Measurements from ENCODE around the gene ABCC1.

Gene ABCC1

GRCh38 chr16:16036359-16036792, 87.0 kb downstream of the ABCC1 start:
- DNase-seq (ENCODE audit: low read depth, low spot score), result no peak
- no peak overlapping the region for H3K27ac ChIP-seq

- DNase-seq (ENCODE audit: low read depth, low spot score), result no peak
- no peak overlapping the region for H3K27ac ChIP-seq
These were observed 88.1 kb downstream of the ABCC1 start for GRCh38 chr16:16037521-16037920.

- no peak for DNase-seq (ENCODE audit: low read depth, low spot score)
These were observed 88.6 kb downstream of the ABCC1 start for GRCh38 chr16:16037970-16038369.

GRCh38 chr16:16038950-16039349, 89.5 kb downstream of the ABCC1 start:
- H3K27ac ChIP-seq, result no peak overlapping the region
- no peak for DNase-seq (ENCODE audit: low read depth, low spot score)

More at GRCh38 chr16:16037970-16038369, 88.6 kb downstream of the ABCC1 start:
- H3K27ac ChIP-seq, result no peak overlapping the region

GRCh38 chr16:16041196-16041892, 91.9 kb downstream of the ABCC1 start:
- no peak overlapping the region for H3K27ac ChIP-seq
- DNase-seq (ENCODE audit: low read depth, low spot score), result no peak

- no peak for DNase-seq (ENCODE audit: low read depth, low spot score)
- no peak overlapping the region for H3K27ac ChIP-seq
These were observed 92.7 kb downstream of the ABCC1 start for GRCh38 chr16:16042076-16042475.

- peak; percentile 55 for DNase-seq (ENCODE audit: low read depth, low spot score)
These were observed 95.9 kb downstream of the ABCC1 start for GRCh38 chr16:16045296-16045695.

GRCh38 chr16:16045879-16046278, 96.5 kb downstream of the ABCC1 start:
- H3K27ac ChIP-seq, result peak overlapping the region; percentile 74
- no peak for DNase-seq (ENCODE audit: low read depth, low spot score)

More at GRCh38 chr16:16045296-16045695, 95.9 kb downstream of the ABCC1 start:
- H3K27ac ChIP-seq, result peak overlapping the region; percentile 74

GRCh38 chr16:16047761-16048160, 98.3 kb downstream of the ABCC1 start:
- no peak overlapping the region for H3K27ac ChIP-seq
- no peak for DNase-seq (ENCODE audit: low read depth, low spot score)

- no peak overlapping the region for H3K27ac ChIP-seq
- DNase-seq (ENCODE audit: low read depth, low spot score), result no peak
These were observed 99.6 kb downstream of the ABCC1 start for GRCh38 chr16:16048904-16049582.

- no peak overlapping the region for H3K27ac ChIP-seq
- DNase-seq (ENCODE audit: low read depth, low spot score), result no peak
These were observed 100.7 kb downstream of the ABCC1 start for GRCh38 chr16:16050106-16050505.

GRCh38 chr16:16051132-16051531, 101.7 kb downstream of the ABCC1 start:
- no peak for DNase-seq (ENCODE audit: low read depth, low spot score)
- no peak overlapping the region for H3K27ac ChIP-seq

GRCh38 chr16:16052916-16053315, 103.5 kb downstream of the ABCC1 start:
- DNase-seq (ENCODE audit: low read depth, low spot score), result no peak

GRCh38 chr16:16057102-16057501, 107.7 kb downstream of the ABCC1 start:
- H3K27ac ChIP-seq, result no peak overlapping the region
- no peak for DNase-seq (ENCODE audit: low read depth, low spot score)

More at GRCh38 chr16:16052916-16053315, 103.5 kb downstream of the ABCC1 start:
- no peak overlapping the region for H3K27ac ChIP-seq

GRCh38 chr16:16059160-16059559, 109.7 kb downstream of the ABCC1 start:
- H3K27ac ChIP-seq, result no peak overlapping the region
- DNase-seq (ENCODE audit: low read depth, low spot score), result no peak

GRCh38 chr16:16059895-16060590, 110.6 kb downstream of the ABCC1 start:
- no peak for DNase-seq (ENCODE audit: low read depth, low spot score)
- no peak overlapping the region for H3K27ac ChIP-seq

GRCh38 chr16:16062023-16062937, 112.9 kb downstream of the ABCC1 start:
- DNase-seq (ENCODE audit: low read depth, low spot score), result no peak
- no peak overlapping the region for H3K27ac ChIP-seq

GRCh38 chr16:16063683-16064082, 114.3 kb downstream of the ABCC1 start:
- DNase-seq (ENCODE audit: low read depth, low spot score), result no peak
- H3K27ac ChIP-seq, result no peak overlapping the region

- no peak overlapping the region for H3K27ac ChIP-seq
- no peak for DNase-seq (ENCODE audit: low read depth, low spot score)
These were observed 115.5 kb downstream of the ABCC1 start for GRCh38 chr16:16064874-16065384.

- DNase-seq (ENCODE audit: low read depth, low spot score), result no peak
- no peak overlapping the region for H3K27ac ChIP-seq
These were observed 117.7 kb downstream of the ABCC1 start for GRCh38 chr16:16067127-16067526.

All from epithelial cell of prostate (primary cell).